Measurements from ENCODE around the gene SRC. TPM values are rescaled to one million over a fixed set of nuclear protein-coding genes. Genes with fewer than 3 reads are reported as not detected.

The SRC gene
- total and polyA plus RNA-seq, 2 of the 8 experiments (the other 6 are each of a cell fraction or from before 2014, with no cell fraction given): 27.6 to 28.8 TPM

- no peak for TF ChIP-seq PHF8 (conservative IDR thresholded peaks at IDR 0.05; ENCODE audit: low read depth, low read length)
- TF ChIP-seq POLR2A (IDR thresholded peaks at IDR 0.05; ENCODE audit: control extremely low read depth in 1 of 2, low read depth in 2 of 2, low read length in 2 of 2): no peak
- TF ChIP-seq CREB1 (IDR thresholded peaks at IDR 0.05): no peak
- no peak for TF ChIP-seq HDAC6 (IDR thresholded peaks at IDR 0.05; ENCODE audit: low read depth, low read length)
These were observed 41.8 kb downstream of the SRC start (continued) for GRCh38 chr20:37387519-37388269.

Data from H1 (cell line).